ENCODE results near the gene SPPL2B.

The SPPL2B gene

DNA sequence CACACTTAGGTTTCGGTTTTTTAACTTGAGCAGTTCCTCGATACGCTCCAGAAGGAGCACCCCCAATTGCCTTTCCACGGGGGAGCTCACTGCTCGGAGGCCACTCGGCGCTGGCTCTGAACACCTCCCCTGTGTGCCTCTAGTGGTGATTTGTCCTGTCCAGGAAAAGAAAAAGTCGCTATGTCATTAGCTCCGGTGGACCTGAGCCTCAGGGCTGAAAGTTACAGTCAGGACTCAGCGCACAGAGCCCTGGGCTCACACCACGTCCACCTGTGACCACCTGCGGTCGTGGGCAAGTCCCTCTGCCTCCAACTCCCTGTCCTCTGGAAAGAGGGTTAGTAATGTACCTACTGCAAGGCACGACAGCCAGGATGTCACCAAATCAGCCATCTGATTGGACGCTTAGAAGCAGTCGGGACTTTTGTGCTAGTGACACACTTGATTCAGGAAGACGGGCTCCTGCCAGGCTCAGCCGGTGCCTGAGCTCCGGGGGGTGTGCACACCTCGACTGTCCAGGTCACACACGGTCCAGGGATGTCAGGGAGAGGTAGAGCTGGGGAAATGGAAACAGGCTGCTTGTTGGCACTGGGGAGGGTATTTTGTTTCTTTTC is 27.7 kb downstream of the SPPL2B start:
- DNase-seq, result no peak

DNA sequence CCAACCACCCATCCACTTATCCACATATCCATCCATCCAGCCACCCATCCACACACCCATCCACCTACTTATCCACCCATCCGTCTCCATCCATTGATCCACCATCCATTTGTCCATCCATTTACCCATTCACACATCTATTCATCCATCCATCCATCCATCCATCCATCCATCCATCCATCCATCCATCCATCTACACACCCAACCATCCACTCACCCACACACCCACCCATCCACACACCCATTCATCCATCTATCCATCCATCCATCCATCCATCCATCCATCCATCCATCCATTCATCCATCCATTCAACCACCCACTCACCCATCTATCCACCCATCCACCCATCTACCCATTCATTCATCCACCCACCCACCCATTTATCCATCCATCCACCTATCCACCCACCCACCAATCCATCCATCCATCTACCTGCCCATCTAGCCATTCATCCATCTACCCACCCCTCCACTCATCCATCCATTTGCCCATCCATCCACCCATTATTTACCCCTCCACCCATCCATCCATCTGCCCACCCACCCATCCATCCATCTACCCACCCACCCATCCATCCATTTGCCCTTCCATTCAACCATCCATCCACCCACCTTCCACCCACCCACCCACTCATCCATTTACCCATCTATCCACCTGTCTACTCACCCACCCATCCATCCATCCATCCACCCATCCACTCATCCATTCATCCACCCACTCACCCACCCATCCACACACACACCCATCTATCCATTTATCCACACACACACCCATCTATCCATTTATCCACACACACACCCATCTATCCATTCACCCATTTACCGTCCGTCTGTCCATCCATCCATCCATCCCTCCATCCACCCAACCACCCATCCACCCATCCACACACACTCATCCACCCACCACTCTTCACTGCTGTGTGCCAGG is 29.1 kb downstream of the SPPL2B start:
- DNase-seq, result no peak

DNA sequence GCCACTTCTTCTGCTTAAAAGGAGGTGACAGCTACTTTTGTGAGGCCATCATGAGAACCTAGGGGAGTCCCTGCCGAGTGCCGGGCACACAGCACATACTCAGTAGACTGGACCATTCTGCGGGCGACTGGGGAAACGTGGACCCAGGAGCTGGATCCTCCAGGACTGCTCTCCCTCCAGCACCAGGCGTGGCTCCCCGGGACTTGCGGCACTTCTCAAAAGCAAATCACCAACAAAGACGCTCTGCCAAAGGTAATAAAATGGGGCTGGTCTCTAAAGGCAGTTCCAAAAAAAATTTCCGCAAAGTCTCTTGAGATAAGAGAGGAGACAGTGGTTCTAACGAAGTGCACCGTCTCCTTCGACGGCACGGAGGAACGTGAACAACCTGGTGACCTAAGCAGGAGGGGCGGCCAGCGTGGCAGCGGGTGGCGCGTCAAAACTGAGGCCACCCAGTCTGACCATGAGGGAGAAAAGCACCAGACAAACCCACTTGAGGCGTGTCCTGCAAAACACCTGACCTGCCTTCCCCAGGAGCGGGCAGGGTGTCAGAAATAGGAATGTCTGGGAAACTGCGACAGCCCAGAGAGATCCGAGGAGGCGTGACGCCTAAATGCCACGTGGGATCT is 30.2 kb downstream of the SPPL2B start:
- DNase-seq, result no peak

DNA sequence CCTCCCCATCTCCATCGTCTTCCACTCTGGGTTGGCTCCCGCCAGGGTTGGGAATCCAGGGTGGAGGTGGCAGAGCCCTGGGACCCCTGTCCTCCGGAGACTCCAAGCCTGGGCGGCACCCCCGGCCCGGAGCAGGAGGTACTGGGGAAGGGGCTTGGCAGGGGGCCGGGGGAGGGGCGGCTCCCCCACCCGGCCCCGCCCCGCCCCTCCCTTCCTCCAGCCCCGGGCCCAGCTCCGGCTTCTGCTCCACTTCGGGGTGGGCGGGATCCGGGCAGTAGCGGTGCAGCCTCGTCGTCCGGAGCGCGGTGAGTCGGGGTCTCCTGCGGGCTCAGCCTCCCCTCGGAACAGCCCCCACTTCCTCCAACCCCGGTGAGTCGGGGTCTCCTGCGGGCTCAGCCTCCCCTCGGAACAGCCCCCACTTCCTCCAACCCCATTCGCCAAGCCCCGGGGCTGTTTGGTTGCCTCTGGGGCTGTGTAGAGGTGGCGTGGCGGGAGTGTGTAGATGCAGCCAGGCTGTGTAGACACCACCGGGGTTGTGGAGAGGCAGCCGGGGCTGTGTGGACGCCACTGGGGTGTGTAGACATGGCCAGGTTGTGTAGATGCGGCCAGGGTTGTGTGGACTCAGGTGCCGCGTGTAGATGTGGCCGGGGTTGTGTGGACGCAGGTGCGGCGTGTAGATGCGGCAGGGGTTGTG is 31.7 kb downstream of the SPPL2B start, which contains the start of gene TMPRSS9:
TMPRSS9 (plus strand) TSS at position 274 of the 694 bp plus-strand sequence. CDS start 29,521 bp downstream, outside the sequence.
- DNase-seq, result no peak

DNA sequence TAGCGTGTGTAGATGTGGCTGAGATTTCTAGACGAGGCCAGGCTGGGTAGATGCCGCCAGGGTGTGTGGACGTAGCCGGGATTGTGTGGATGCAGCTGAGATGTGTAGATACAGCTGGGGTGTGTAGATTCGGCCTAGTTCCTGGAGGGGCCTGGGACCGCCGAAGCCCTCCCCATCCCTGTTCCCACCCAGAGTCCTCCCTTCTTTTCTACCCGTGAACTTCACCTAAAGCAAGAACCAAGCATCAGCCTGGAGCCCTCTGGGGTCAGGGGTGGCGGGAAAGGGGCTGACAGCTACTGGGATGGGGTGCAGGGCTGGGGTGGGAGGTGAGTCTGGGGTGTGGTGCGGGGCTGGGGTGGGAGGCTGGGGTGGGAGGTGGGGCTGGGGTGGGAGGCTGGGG is 32.3 kb downstream of the SPPL2B start:
- DNase-seq, result no peak

DNA sequence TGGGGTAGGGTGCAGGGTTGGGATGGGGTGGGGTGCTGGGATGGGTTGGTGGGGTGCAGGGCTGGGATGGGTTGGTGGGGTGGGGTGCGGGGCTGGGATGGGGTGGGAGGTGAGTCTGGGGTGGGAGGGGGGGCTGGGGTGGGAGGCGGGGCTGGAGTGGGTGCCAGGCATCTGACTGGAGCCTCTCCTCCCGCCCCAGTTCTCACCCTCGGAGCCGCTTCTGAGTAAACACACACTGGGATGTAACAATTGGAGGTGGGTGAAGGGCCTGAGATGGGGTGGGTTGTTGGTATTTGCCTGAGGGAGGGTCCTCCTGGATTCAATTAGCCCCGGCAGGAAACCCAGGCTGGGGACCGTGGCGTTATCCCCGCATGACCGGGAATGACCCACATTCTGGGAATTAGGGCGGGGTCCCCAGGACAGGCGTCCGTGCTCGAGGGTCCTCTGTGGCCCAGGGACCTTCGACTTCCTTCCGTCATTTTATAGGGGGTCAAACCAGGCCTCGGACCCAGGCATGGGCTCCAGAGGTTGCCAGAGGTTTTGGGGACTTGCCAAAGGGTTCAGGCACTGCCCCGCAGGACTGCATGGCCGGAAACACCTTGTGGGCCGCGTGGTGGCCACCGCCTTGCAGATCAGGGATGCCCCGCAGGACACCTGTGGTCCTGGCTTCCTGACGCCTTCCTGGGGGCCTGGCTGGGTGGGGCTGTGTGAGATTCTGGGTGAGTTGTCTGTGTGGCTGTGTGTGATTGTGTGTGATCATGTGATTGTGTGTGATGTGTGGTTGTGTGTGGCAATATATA is 33.0 kb downstream of the SPPL2B start:
- no peak for DNase-seq

DNA sequence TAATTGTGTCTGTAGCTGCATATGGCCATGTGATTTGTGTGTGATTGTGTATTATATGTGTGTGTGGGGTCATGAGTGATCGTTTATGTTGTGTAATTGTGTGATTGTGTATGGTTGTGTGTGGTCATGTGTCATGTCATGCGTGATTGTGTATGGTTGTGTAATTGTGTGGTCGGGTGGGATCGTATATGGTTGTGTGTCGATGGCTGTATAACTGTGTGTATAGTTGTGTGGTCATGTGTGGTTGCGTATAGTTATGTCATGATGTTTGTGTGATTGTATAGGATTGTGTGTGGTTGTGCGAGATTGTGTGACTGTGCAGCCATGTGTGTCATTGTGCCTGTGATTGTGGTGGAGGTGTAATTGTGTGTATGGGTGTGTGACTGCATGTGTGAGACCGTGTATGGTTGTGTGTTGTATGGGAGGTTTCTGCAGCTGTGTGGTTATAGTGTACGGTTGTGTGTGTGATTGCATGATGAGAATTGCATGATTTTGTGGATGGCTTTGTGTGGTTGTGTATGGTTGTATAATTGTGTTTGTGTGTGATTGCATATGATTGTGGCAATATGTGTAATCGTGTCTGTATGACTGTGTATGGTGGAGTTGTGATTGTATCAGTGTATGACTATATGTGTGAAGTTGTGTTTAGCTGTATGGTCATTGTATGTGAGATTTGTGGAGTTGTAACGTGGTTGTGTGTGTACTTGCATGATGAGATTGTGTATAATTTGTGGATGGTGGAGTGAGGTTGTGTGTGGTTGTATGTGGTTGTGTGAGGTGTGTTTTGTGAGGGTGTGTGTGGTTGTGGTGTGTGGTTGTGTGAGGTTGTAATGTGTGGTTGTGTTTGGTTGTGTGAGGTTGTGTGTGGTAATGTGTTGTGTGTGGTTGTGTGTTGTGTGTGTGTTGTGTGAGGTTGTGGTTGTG is 33.8 kb downstream of the SPPL2B start:
- DNase-seq, result no peak

DNA sequence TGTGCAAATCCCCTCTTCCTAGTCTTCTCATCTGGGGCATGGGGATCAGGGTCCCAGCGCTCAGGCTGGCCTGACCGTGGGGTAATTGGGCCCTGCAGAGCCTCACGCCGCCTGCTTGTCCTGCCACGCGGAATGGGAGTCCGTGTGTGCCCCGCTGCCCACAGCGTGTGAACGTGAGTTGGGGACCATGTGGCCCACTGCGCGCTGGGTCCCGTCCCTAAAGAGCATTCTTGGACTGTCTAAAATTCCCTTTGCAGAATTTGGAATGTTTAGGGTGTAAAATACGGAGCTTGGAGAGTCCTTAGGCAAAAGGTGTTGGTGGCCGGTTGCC is 34.5 kb downstream of the SPPL2B start:
- DNase-seq, result no peak

DNA sequence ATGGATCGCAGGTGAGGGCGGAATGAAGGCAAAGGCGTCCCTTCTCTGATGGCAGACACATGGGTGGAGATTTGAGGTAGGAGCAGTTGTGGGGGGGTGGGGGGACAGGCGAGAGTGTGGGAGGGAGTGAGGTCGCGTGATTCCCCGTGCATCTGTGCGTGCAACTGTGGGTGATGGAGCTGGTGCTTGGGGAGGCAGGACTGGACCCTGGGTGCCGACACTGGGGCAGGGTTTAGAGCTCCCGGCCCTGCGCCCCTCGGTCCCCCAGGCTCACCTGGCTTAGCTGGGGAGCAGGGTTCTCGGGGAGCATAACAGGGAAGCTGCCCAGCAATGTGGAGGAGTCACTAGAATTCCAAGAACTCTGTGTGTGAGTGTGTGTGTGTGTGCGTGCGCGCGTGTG is 34.9 kb downstream of the SPPL2B start:
- DNase-seq, result no peak

DNA sequence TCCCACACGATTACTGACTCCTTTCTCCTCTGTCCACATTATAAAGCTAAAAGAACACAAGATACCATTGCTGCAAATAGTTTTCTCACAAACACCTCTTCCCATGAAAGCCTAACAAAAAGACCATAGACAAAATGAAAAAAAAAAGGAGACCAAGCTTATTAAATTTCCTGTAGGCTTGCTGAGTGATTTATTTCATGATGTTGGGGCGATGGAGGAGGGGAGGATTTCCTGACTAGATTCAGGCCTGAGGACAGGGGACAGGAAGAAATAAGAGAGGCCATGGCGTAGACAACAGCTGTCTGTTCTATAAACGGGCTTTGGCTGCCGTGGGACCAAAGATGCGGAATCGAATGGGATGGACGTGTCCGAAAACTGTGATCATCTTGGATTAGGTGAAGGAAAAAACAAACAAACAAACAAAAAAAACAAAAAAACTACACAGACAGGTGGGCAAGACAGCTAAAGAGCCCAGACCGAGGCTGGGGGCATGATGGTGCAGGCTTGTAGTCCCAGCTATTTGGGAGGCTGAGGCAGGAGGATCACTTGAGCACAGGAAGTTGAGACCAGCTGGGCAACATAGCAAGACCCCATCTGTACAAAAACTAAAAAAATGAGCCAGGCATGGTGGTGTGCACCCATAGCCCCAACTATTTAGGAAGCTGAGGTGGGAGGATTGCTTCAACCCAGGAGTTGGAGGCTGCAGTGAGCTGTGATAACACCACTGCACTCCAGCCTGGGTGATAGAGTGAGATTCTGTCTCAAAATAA is 36.9 kb downstream of the SPPL2B start:
- DNase-seq, result no peak

DNA sequence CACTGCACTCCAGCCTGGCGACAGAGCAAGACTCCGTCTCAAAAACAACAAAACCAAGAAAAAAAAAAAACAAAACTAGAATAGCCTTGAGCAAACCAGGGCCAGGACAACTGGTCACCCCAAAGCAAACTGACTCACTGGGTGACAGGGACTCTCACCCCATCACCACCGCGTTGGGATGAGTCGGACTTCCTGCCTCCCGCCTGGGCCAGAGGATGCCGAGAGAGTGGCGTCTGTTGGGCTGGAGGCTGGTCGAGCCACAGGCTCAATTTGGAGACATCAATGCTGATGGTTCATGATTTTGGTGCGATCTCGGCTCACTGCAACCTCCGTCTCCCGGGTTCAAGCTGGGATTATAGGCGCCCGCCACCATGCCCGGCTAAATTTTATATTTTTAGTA is 43.2 kb downstream of the SPPL2B start:
- no peak for DNase-seq

DNA sequence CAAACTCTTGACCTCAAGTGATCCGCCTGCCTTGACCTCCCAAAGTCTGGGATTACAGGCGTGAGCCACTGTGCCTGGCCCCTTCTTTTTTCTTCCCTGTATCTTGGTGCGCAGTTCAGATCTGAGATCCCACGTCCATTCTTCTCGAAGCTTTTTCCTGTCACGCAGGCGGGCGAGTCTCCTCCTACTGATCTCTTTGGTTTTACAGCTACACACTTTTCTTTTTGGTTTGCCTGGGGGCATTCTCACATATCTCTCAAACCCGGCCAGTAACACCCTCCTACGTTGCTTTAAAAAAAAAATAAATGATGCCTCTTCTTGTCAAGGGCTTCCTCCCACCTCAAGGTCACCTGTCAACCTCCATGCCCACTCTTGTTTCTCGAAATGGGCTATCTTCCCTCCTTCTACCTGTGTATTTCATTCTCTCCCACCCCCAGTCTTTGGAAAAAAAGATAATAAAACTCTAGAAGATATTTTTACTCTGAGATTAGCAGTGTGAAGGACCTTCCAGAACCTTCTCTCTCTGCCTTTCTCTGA is 43.7 kb downstream of the SPPL2B start:
- no peak for DNase-seq

DNA sequence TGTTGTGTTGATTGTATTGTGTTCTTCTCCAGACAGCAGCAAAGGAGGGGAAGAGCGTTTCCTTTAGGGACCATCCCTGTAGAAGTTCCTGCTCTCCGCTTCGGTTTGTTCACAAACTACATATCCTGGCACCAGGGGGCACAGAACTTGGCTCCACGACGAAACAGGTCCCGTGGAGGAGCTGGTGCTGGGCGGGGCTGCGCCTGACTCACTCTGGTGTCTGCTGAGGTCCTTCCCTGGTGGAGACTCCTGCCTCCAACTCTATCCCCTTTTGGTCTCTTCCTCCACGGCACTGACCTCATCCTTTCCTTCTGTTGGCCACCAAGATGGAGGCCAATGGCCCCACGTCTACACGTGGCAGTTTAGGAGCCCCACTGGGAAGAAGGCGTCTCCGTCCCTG is 46.3 kb downstream of the SPPL2B start:
- DNase-seq, result no peak

DNA sequence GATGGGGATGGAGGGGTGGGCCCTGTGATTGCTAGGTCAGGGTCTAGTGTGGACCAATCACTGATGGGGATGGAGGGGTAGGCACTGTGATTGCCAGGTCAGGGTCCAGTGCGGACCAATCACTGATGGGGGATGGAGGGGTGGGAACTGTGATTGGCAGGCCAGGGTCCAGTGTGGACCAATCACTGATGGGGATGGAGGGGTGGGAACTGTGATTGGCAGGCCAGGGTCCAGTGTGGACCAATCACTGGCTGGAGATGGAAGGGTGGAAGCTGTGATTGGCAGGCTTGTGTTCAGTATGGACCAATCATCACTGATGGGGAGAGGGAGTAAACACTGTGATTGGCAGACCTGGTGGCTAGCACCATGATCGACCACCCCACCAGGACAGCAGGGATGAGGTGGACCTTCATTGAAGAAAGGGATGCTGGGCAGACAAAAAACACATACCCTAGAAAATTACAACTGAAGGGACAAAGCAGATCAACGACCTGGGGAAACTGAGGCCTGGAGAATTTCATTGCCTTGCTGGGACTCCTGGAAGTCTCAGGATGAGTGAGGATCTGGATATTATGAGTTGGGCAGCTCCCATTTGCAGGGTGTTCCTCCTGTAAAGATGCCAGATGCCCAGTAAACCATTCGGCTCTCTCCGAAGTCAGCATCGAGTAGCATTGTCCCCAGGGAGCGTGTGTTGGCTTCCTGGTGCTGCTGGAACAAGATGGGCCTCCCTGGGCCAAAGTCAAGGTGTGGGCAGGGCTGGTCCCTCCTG is 47.1 kb downstream of the SPPL2B start:
- no peak for DNase-seq

DNA sequence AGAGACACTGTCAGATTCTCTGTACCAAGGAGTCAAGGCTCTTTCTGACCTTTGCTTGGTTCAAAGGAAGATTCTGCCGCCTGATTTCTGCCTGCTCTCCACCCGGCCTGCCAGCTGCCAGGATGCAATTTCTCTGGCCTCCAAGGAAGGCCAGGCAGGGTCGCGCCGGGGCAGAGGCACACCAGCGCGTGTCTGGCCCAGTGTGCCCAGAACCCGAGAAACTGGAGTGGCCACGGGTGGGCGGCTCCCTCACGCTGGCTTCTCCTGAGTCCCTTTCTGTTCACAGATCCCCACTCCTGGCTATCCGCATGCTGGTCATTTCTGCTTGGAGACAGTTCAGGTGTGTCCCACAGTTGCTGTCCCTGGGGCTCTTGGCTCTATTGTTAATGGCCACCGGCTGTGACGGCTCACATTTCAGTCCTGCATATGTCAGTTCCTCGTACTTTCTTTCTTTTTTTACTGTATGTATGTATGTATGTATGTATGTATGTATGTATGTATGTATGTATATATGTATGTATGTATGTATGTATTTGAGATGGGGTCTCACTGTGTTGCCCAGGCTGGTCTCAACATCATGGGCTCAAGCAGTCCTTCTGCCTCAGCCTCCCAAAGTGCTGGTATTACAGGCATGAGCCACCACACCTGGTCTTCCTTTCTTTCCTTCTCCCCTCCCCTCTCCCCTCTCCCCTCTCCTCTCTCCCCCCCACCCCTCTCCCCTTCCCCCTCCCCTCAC is 48.5 kb downstream of the SPPL2B start:
- DNase-seq, result no peak

DNA sequence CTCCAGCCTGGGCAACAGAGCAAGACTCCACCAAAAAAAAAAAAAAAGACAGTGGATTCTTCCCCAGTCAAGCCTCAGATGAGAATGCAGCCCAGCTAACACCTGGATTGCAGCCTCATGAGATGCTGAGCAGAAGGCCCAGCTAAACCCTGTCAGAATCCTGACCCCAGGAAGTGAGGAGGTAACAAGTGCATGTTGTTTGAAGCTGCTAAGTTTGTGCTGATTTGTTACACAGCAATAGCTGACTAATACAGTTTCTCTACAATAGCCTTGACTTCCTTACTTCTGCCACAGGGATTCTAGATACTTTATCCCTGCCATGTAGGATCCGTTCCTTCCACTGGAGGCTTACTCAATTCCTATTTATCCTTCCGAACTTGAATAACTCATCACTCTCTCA is 52.1 kb downstream of the SPPL2B start:
- no peak for DNase-seq

DNA sequence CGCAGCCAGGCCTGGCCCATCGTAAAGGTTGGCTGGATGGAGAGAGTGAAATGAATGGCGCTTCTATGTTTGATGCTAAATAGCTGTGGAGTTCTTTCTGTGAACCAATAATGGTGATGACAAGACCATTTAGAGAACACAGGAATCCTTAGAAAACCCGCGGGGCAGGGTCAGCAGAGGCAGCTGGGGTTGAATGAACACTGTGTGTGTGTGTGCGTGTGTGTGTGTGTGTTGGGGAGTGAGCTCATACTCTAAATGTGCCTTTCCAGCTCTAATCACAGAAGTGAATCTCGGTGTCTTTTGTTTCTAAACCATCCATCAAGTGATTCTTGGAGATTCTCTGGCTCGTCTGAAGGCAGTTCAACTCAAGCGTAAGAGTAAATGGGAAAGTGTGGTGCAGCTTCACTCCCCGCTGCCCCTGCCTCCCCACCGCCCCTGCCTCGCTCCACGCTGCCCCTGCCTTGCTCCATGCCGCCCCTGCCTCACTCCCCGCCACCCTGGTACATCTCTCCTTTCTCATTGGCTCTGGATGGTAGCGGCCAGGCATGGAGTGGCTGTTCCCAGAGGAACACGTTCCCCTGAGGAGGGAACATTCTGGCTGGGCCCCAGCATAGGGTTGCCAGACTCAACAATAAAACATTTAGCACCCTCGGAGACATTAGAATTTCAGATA is 52.8 kb downstream of the SPPL2B start:
- DNase-seq, result no peak
